Adrenal gland (tissue), 12 donors: ENCODE results near the gene FKBP3. TPM values are rescaled to one million over a fixed set of nuclear protein-coding genes. Genes with fewer than 3 reads are reported as not detected.

ENCODE experiments used
- DNase-seq, 7 donors: peaks; one replicate each; pipeline ENCODE4 v3.0.0-alpha.2; 2019 to 2020
- H3K27ac ChIP-seq, 5 donors: fragments of 200-600 bp; sonication (generic) in 4 of 5; 1 replicate in 3 of 5; 2 replicates in 2 of 5; pipeline versions ENCODE4 v1.5.1 to v1.8.0; 2016 to 2020; ENCODE audit warnings: mild to moderate bottlenecking in 1 of 5
- H3K27me3 ChIP-seq: fragments of 200-600 bp; 2 replicates; pipeline ENCODE4 v1.8.0; 2021
- H3K36me3 ChIP-seq, 2 donors: fragments of 200-600 bp; replicated peaks in 1 of 2; 1 replicate in 1 of 2; 2 replicates in 1 of 2; pipeline versions ENCODE4 v1.5.1 to v1.8.0; 2018 to 2022
- H3K4me1 ChIP-seq, 2 donors: fragments of 200-600 bp; replicated peaks in 1 of 2; 1 replicate in 1 of 2; 2 replicates in 1 of 2; pipeline versions ENCODE4 v1.5.1 to v1.8.0; 2018 to 2021
- H3K4me3 ChIP-seq, 4 donors: fragments of 200-600 bp; sonication (generic) in 3 of 4; one replicate each; pipeline ENCODE4 v1.5.1; 2016 to 2018
- H3K9me3 ChIP-seq, 3 donors: fragments of 200-600 bp; sonication (generic) in 1 of 3; replicated peaks in 1 of 3; 1 replicate in 2 of 3; 2 replicates in 1 of 3; pipeline versions ENCODE4 v1.5.1 to v1.8.0; 2016 to 2021
- POLR2A ChIP-seq, 2 donors: fragments of 450-650 bp; IDR thresholded peaks; one replicate each; pipeline ENCODE4 v1.6.1; 2017; ENCODE audit warnings: antibody characterized with exemption in 2 of 2, mild to moderate bottlenecking in 2 of 2, moderate library complexity in 1 of 2
- WGBS, 4 donors: extraction: QIAGEN DNeasy Blood & Tissue Kit in 2 of 4; methylation state at CpG; one replicate each; pipeline versions ENCODE4 v1.1.5 to v1.1.7; 2013 to 2017; 5-methylcytosine and 5-hydroxymethylcytosine counted together
- intact Hi-C, 2 donors: fragments of 100-400 bp; cut with DNase I; formaldehyde crosslinking; loops; one replicate each; pipeline versions ENCODE4 v1.14.1 to v1.15.0; 2022 to 2023
- polyA plus RNA-seq, 3 donors: library from polyadenylated mRNA; stranded (reverse); fragments of 200-250 nt in 2 of 3; fragments of 350-450 nt in 1 of 3; fragmentation: Illumina TruSeq in 1 of 3; extraction: RNeasy Lipid Tissue Mini Kit (QIAGEN cat#74804) in 1 of 3; gene quantifications; one replicate each; pipeline ENCODE4 v1.2.3, GENCODE V29; 2013 to 2014
- small RNA-seq, 2 donors: library from RNA; depleted of rRNA; stranded (forward); fragments of <200 nt; gene quantifications; one replicate each; pipeline ENCODE3, GENCODE V24; 2016
- total RNA-seq, 9 donors: library from RNA; depleted of rRNA in 4 of 9; stranded (reverse); fragments of >200 nt in 4 of 9; fragments of 120-200 nt in 1 of 9; fragmentation: NEBNext Ultra II Directional in 1 of 9; extraction: Animal tissue kit (Norgen Biotek cat#: 25700) in 1 of 9; gene quantifications; one replicate each; pipeline versions ENCODE4 v1.1.0 to v1.2.4, GENCODE V29; 2013 to 2023
- TF ChIP-seq, protein P1 (sequence below), 6 experiments: fragments of 450-650 bp in 4 of 6; fragments of 200-600 bp in 2 of 6; sonication (generic) in 1 of 6; IDR thresholded peaks; 1 replicate in 5 of 6; 2 replicates in 1 of 6; pipeline versions ENCODE4 v1.5.1 to v1.8.0; 2016 to 2021; ENCODE audit warnings: antibody characterized with exemption in 6 of 6, mild to moderate bottlenecking in 2 of 6, moderate library complexity in 1 of 6
- donor health status: healthy with polysubstance abuse.
- donor health status: Bipolar disorder and iron deficiency.
- donor health status: DM: yes; HTN: yes; CAD: no.
- donor health status: DM: no; HTN: no; CAD: no.
- donor health status: DM: no; HTN: no; CAD: no.
- donor health status: DM: yes; HTN: yes; CAD: no.

Gene FKBP3
- total and polyA plus RNA-seq, 12 donors = 15.7 to 146 (median 48.7) TPM

DNA sequence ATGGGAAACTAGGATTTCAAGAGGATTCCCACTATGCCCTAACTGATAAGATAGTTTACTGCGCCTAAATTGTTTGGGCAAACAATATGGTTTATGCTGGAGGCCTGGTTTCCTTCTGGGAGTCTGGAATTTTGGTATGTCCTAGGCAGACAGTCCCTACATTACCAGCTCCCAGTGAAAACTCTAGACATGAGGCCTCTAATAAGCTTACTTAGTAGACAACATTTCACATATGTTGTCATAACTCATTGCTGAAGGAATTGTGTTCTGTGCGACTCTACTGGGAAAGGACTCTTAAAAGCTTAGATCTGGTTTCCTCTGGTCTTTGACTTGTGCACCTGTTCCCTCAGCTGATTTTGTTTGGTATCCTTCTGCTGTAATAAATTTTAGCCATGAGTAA is 68.3 kb downstream of the FKBP3 start:
- H3K27me3 ChIP-seq = no peaks in the 10 kb centered on the region
- 72 to 86% (median 83%) methylated on average over 2 of the region's 2 CpGs for WGBS, 4 donors
- no peaks in the 10 kb centered on the region for H3K9me3 ChIP-seq
- no peaks in the 10 kb centered on the region for H3K36me3 ChIP-seq
- no peak overlapping the region for H3K4me3 ChIP-seq
- intact Hi-C loops = no loop called here
- H3K27ac ChIP-seq = peak overlapping the region in 1 of 5 donors; percentile 1
- H3K4me1 ChIP-seq = peaks cover 4 to 11% of the 10 kb centered on the region in 2 donors
- no peak for DNase-seq
- no peak for TF ChIP-seq POLR2A (IDR thresholded peaks at IDR 0.05)
- TF ChIP-seq, protein P1, sequence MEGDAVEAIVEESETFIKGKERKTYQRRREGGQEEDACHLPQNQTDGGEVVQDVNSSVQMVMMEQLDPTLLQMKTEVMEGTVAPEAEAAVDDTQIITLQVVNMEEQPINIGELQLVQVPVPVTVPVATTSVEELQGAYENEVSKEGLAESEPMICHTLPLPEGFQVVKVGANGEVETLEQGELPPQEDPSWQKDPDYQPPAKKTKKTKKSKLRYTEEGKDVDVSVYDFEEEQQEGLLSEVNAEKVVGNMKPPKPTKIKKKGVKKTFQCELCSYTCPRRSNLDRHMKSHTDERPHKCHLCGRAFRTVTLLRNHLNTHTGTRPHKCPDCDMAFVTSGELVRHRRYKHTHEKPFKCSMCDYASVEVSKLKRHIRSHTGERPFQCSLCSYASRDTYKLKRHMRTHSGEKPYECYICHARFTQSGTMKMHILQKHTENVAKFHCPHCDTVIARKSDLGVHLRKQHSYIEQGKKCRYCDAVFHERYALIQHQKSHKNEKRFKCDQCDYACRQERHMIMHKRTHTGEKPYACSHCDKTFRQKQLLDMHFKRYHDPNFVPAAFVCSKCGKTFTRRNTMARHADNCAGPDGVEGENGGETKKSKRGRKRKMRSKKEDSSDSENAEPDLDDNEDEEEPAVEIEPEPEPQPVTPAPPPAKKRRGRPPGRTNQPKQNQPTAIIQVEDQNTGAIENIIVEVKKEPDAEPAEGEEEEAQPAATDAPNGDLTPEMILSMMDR (IDR thresholded peaks at IDR 0.05) = no peak

Small RNA genes within 50 kb of the gene (small RNA-seq; reads per million reads assigned to genes)
- gene RF00151 = 0 to 0.17 reads per million in 2 donors
- 7,494 to 8,343 reads per million in 2 donors for gene SNORD127

Other genes with a start within 250 kb of the FKBP3 start
- 10 to 100 TPM in 5 of 9 donors, 1 to 10 TPM in 4; 3.7 to 17.8 (median 11.6) TPM for gene KLHL28, start 172.5 kb downstream of the FKBP3 start, total RNA-seq
- 10 to 100 TPM in 1 of 3 donors, 1 to 10 TPM in 2; 1.5 to 10.5 (median 1.8) TPM for gene KLHL28, start 172.5 kb downstream of the FKBP3 start, polyA plus RNA-seq
- 10 to 100 TPM; 10.2 to 42.0 (median 20.9) TPM for gene TOGARAM1, start 172.3 kb downstream of the FKBP3 start, total RNA-seq
- gene TOGARAM1, start 172.3 kb downstream of the FKBP3 start, polyA plus RNA-seq = 10 to 100 TPM in 1 of 3 donors, 1 to 10 TPM in 2; 4.2 to 27.1 (median 5.7) TPM
- 10 to 100 TPM in 7 of 9 donors, 1 to 10 TPM in 2; 6.5 to 52.5 (median 35.3) TPM for gene PRPF39, start 50.4 kb downstream of the FKBP3 start, total RNA-seq
- 10 to 100 TPM; 32.6 to 76.0 (median 53.9) TPM for gene PRPF39, start 50.4 kb downstream of the FKBP3 start, polyA plus RNA-seq
- 10 to 100 TPM in 3 of 9 donors, 1 to 10 TPM in 6; 2.1 to 20.9 (median 6.1) TPM for gene FANCM, start 1.4 kb upstream of the FKBP3 start, total RNA-seq
- 1 to 10 TPM; 4.1 to 8.8 (median 5.7) TPM for gene FANCM, start 1.4 kb upstream of the FKBP3 start, polyA plus RNA-seq
- gene MIS18BP1, start 118.7 kb upstream of the FKBP3 start, total RNA-seq = 10 to 100 TPM in 7 of 9 donors, 1 to 10 TPM in 2; 8.7 to 37.9 (median 14.0) TPM
- gene MIS18BP1, start 118.7 kb upstream of the FKBP3 start, polyA plus RNA-seq = 1 to 10 TPM; 3.3 to 9.2 (median 4.5) TPM